ENCODE data around the gene PRXL2B. TPM values are rescaled to one million over a fixed set of nuclear protein-coding genes. Genes with fewer than 3 reads are reported as not detected.

Gene PRXL2B
- total RNA-seq, 5 donors from 2014 or later (not counting 1 experiment from before 2014, with no cell fraction given) = 17.3 to 37.6 (median 35.3) TPM

GRCh38 chr1:2610036-2610959, 23.7 kb downstream of the PRXL2B start:
- no peak for ATAC-seq (replicated peaks in 1 of 4)
- H3K4me3 Mint-ChIP-seq = no peak overlapping the region
- H3K36me3 ChIP-seq (ENCODE audit: control insufficient read depth in 2 of 2, extremely low read depth in 1 of 2, insufficient read depth in 1 of 2, low read length in 1 of 2) = no peaks in the 10 kb centered on the region
- peaks cover 11 to 18% (median 11%) of the 10 kb centered on the region in 3 donors for H3K9me3 Mint-ChIP-seq
- H3K27ac ChIP-seq (ENCODE audit: low read length) = no peak overlapping the region
- H3K4me3 ChIP-seq (ENCODE audit: control insufficient read depth in 1 of 2, extremely low read depth in 1 of 2, low read length in 1 of 2) = no peak overlapping the region
- DNase-seq = peak in 1 of 35 experiments; percentile 10
- ChIA-PET CTCF (no interaction called here), POLR2A (no interaction called here)
- WGBS (ENCODE audit: insufficient coverage) = 82% methylated on average over 17 of the region's 21 CpGs
- peaks cover 0 to 3% of the 10 kb centered on the region in 2 donors for H3K27me3 Mint-ChIP-seq
- no peaks in the 10 kb centered on the region for H3K9me3 ChIP-seq
- H3K36me3 Mint-ChIP-seq = no peaks in the 10 kb centered on the region
- H3K27me3 ChIP-seq (replicated peaks in 1 of 2; ENCODE audit: control insufficient read depth in 2 of 2, extremely low read depth in 1 of 2, insufficient read depth in 2 of 2, low read length in 1 of 2) = peaks cover 0 to 38% of the 10 kb centered on the region in 2 experiments
- H3K27ac Mint-ChIP-seq = no peak overlapping the region
- no peaks in the 10 kb centered on the region for H3K4me1 Mint-ChIP-seq
- peaks cover 0 to 5% of the 10 kb centered on the region in 2 experiments for H3K4me1 ChIP-seq (ENCODE audit: control insufficient read depth in 1 of 2, extremely low read depth in 1 of 2, insufficient read depth in 2 of 2, low read length in 2 of 2)

DNA sequence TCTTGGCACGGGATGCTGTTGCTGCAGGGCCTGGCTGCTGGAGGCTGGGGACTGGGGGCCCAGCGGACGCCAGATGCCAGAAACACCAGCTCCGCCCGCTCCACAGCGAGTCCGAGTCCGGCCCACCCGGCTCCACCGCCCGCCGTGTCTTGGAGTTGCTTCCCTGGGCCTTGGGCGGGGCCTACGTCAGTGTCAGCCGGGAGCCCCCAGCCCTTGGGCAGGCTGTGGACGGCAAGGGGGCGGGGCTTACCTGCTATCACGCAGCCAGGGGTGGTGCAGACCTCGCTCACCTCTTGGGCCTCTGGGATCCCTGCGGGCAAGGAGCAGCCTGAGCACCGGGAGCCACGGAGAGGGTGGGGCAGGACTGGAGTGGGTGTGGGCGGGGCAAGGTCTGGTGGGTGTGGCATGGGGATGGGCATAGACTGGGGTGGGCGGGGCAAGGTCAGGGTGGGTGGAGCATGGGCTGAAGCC, 24.5 kb downstream of the PRXL2B start:
- ATAC-seq (replicated peaks in 1 of 4) = peak in 3 of 4 experiments; percentile 26 to 35 (median 27)

GRCh38 chr1:2611621-2612437, 25.3 kb downstream of the PRXL2B start:
- no peak for ATAC-seq (replicated peaks in 1 of 4)

More for the DNA sequence above, 24.5 kb downstream of the PRXL2B start:
- no peaks in the 10 kb centered on the region for H3K36me3 ChIP-seq (ENCODE audit: control insufficient read depth in 2 of 2, extremely low read depth in 1 of 2, insufficient read depth in 1 of 2, low read length in 1 of 2)
- peaks cover 0 to 39% of the 10 kb centered on the region in 2 experiments for H3K27me3 ChIP-seq (replicated peaks in 1 of 2; ENCODE audit: control insufficient read depth in 2 of 2, extremely low read depth in 1 of 2, insufficient read depth in 2 of 2, low read length in 1 of 2)
- peaks cover 15 to 24% (median 16%) of the 10 kb centered on the region in 3 donors for H3K9me3 Mint-ChIP-seq
- H3K27me3 Mint-ChIP-seq = peaks cover 0 to 3% of the 10 kb centered on the region in 2 donors
- peak in 3 of 35 experiments; percentile 3 to 13 (median 12) for DNase-seq
- no peak overlapping the region for H3K27ac Mint-ChIP-seq
- 30% methylated on average over 23 of the region's 24 CpGs for WGBS (ENCODE audit: insufficient coverage)
- peaks cover 0 to 5% of the 10 kb centered on the region in 2 experiments for H3K4me1 ChIP-seq (ENCODE audit: control insufficient read depth in 1 of 2, extremely low read depth in 1 of 2, insufficient read depth in 2 of 2, low read length in 2 of 2)
- H3K27ac ChIP-seq (ENCODE audit: low read length) = no peak overlapping the region
- no peaks in the 10 kb centered on the region for H3K9me3 ChIP-seq
- POLR2A ChIA-PET = no interaction called here
- no peak overlapping the region for H3K4me3 ChIP-seq (ENCODE audit: control insufficient read depth in 1 of 2, extremely low read depth in 1 of 2, low read length in 1 of 2)
- H3K36me3 Mint-ChIP-seq = no peaks in the 10 kb centered on the region
- no peak overlapping the region for H3K4me3 Mint-ChIP-seq
- CTCF ChIA-PET = no interaction called here
- no peaks in the 10 kb centered on the region for H3K4me1 Mint-ChIP-seq

GRCh38 chr1:2612591-2613365, 26.2 kb downstream of the PRXL2B start:
- Histone ChIP-seq H3K27ac (ENCODE audit: low read length) (no peak overlapping the region), H3K27me3 (replicated peaks in 1 of 2; ENCODE audit: control insufficient read depth in 2 of 2, extremely low read depth in 1 of 2, insufficient read depth in 2 of 2, low read length in 1 of 2) (peaks cover 0 to 42% of the 10 kb centered on the region in 2 experiments), H3K9me3 (no peaks in the 10 kb centered on the region), H3K36me3 (ENCODE audit: control insufficient read depth in 2 of 2, extremely low read depth in 1 of 2, insufficient read depth in 1 of 2, low read length in 1 of 2) (no peaks in the 10 kb centered on the region), H3K4me3 (ENCODE audit: control insufficient read depth in 1 of 2, extremely low read depth in 1 of 2, low read length in 1 of 2) (no peak overlapping the region), H3K4me1 (ENCODE audit: control insufficient read depth in 1 of 2, extremely low read depth in 1 of 2, insufficient read depth in 2 of 2, low read length in 2 of 2) (peaks cover 0 to 5% of the 10 kb centered on the region in 2 experiments)
- H3K4me3 Mint-ChIP-seq = no peak overlapping the region
- H3K4me1 Mint-ChIP-seq = peaks cover 0 to 2% (median 0%) of the 10 kb centered on the region in 3 donors
- peaks cover 0 to 3% of the 10 kb centered on the region in 2 donors for H3K27me3 Mint-ChIP-seq
- POLR2A ChIA-PET = no interaction called here
- DNase-seq = peak in 3 of 35 experiments; percentile 3 to 21 (median 9)
- CTCF ChIA-PET = no interaction called here
- WGBS (ENCODE audit: insufficient coverage) = 85% methylated on average over 10 of the region's 11 CpGs
- no peaks in the 10 kb centered on the region for H3K36me3 Mint-ChIP-seq
- ATAC-seq (replicated peaks in 1 of 4) = no peak
- H3K27ac Mint-ChIP-seq = no peak overlapping the region
- peaks cover 15 to 31% (median 16%) of the 10 kb centered on the region in 3 donors for H3K9me3 Mint-ChIP-seq

More at GRCh38 chr1:2611621-2612437, 25.3 kb downstream of the PRXL2B start:
- Mint-ChIP-seq H3K27me3 (peaks cover 0 to 3% of the 10 kb centered on the region in 2 donors), H3K9me3 (peaks cover 15 to 31% (median 16%) of the 10 kb centered on the region in 3 donors), H3K27ac (no peak overlapping the region), H3K4me1 (peaks cover 0 to 2% (median 0%) of the 10 kb centered on the region in 3 donors), H3K4me3 (no peak overlapping the region), H3K36me3 (no peaks in the 10 kb centered on the region)
- Histone ChIP-seq H3K36me3 (ENCODE audit: control insufficient read depth in 2 of 2, extremely low read depth in 1 of 2, insufficient read depth in 1 of 2, low read length in 1 of 2) (no peaks in the 10 kb centered on the region), H3K9me3 (no peaks in the 10 kb centered on the region), H3K4me3 (ENCODE audit: control insufficient read depth in 1 of 2, extremely low read depth in 1 of 2, low read length in 1 of 2) (no peak overlapping the region), H3K27me3 (replicated peaks in 1 of 2; ENCODE audit: control insufficient read depth in 2 of 2, extremely low read depth in 1 of 2, insufficient read depth in 2 of 2, low read length in 1 of 2) (peaks cover 0 to 41% of the 10 kb centered on the region in 2 experiments), H3K27ac (ENCODE audit: low read length) (no peak overlapping the region), H3K4me1 (ENCODE audit: control insufficient read depth in 1 of 2, extremely low read depth in 1 of 2, insufficient read depth in 2 of 2, low read length in 2 of 2) (peaks cover 0 to 5% of the 10 kb centered on the region in 2 experiments)
- peak in 2 of 35 experiments; percentile 2 to 20 for DNase-seq
- ChIA-PET CTCF (no interaction called here), POLR2A (no interaction called here)
- WGBS (ENCODE audit: insufficient coverage) = 90% methylated on average over 10 of the region's 19 CpGs

DNA sequence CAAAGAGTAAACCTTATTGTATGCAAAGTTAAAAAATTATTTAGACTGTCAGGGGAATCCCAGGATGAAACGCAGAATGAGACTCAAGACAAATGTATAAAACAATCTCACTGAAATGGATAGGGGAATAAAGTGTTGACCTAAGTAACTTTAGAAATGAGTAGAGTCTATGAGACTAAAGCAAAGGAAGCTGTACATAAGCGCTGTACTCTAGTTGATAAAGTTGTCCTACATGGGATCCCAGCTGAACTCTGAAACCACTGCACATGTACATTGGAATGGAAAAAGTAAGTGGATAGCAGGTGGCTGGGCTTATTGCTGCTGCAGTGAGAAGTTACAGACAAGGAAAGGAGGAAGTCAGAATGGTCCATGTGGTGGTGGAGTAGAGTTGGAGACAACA, 27.6 kb downstream of the PRXL2B start:
- 100% methylated on average over 1 of the region's 2 CpGs for WGBS (ENCODE audit: insufficient coverage)
- Histone ChIP-seq H3K27ac (ENCODE audit: low read length) (no peak overlapping the region), H3K36me3 (ENCODE audit: control insufficient read depth in 2 of 2, extremely low read depth in 1 of 2, insufficient read depth in 1 of 2, low read length in 1 of 2) (no peaks in the 10 kb centered on the region), H3K4me3 (ENCODE audit: control insufficient read depth in 1 of 2, extremely low read depth in 1 of 2, low read length in 1 of 2) (no peak overlapping the region), H3K4me1 (ENCODE audit: control insufficient read depth in 1 of 2, extremely low read depth in 1 of 2, insufficient read depth in 2 of 2, low read length in 2 of 2) (peaks cover 0 to 5% of the 10 kb centered on the region in 2 experiments), H3K27me3 (replicated peaks in 1 of 2; ENCODE audit: control insufficient read depth in 2 of 2, extremely low read depth in 1 of 2, insufficient read depth in 2 of 2, low read length in 1 of 2) (peaks cover 0 to 42% of the 10 kb centered on the region in 2 experiments), H3K9me3 (no peaks in the 10 kb centered on the region)
- CTCF ChIA-PET = no interaction called here
- Mint-ChIP-seq H3K36me3 (no peaks in the 10 kb centered on the region), H3K4me1 (peaks cover 0 to 2% (median 0%) of the 10 kb centered on the region in 3 donors), H3K4me3 (no peak overlapping the region), H3K27ac (no peak overlapping the region), H3K27me3 (peaks cover 2 to 3% of the 10 kb centered on the region in 2 donors), H3K9me3 (peaks cover 15 to 31% (median 16%) of the 10 kb centered on the region in 3 donors)
- DNase-seq (no peak), ATAC-seq (replicated peaks in 1 of 4) (no peak)
- POLR2A ChIA-PET = no interaction called here

Data from T-cell (primary cell).